Loucy (cell line): ENCODE results near the gene ZC3HAV1.
"Not testable (repeated sequence)": the region's sequence is repeated elsewhere in the genome, so short reads cannot be mapped to it uniquely, and the experiment has no call there.

Experiments used
- H2AFZ ChIP-seq: fragments of 200-600 bp; sonication (generic); 2 replicates; pipeline ENCODE4 v1.6.0; 2016; ENCODE audit warnings: antibody characterized with exemption, mild to moderate bottlenecking, low read length, moderate library complexity
- H3F3A ChIP-seq: fragments of 200-600 bp; 2 replicates; pipeline ENCODE4 v1.6.0; 2016; ENCODE audit warnings: antibody characterized with exemption, low read depth, mild to moderate bottlenecking
- H3K27me3 ChIP-seq: fragments of 200-600 bp; sonication (generic); 2 replicates; pipeline ENCODE4 v1.6.1; 2014; ENCODE audit warnings: low read length, mild to moderate bottlenecking; ENCODE audit not compliant: insufficient read depth, poor library complexity, severe bottlenecking
- H3K36me3 ChIP-seq: fragments of 200-600 bp; sonication (generic); 2 replicates; pipeline ENCODE4 v1.6.1; 2016; ENCODE audit warnings: low read length; ENCODE audit not compliant: insufficient read depth
- H3K4me1 ChIP-seq: fragments of 200-600 bp; sonication (generic); 2 replicates; pipeline ENCODE4 v1.5.1; 2014; ENCODE audit warnings: low read length, mild to moderate bottlenecking; ENCODE audit not compliant: insufficient read depth, poor library complexity, severe bottlenecking
- H3K4me2 ChIP-seq: fragments of 200-600 bp; sonication (generic); 2 replicates; pipeline ENCODE4 v1.6.0; 2014; ENCODE audit warnings: antibody characterized with exemption, low read length, low read depth, mild to moderate bottlenecking; ENCODE audit not compliant: poor library complexity, severe bottlenecking
- H3K4me3 ChIP-seq: fragments of 200-600 bp; sonication (generic); 2 replicates; pipeline ENCODE4 v1.5.1; 2014; ENCODE audit warnings: low read length, mild to moderate bottlenecking, mixed read lengths; ENCODE audit not compliant: poor library complexity, severe bottlenecking
- H3K79me2 ChIP-seq: fragments of 200-600 bp; sonication (generic); 2 replicates; pipeline ENCODE4 v1.6.1; 2014; ENCODE audit warnings: low read length; ENCODE audit not compliant: insufficient read depth
- H3K9ac ChIP-seq: fragments of 200-600 bp; sonication (generic); 2 replicates; pipeline ENCODE4 v1.6.0; 2014; ENCODE audit warnings: mild to moderate bottlenecking, low read depth, low read length, moderate library complexity; ENCODE audit not compliant: poor library complexity, severe bottlenecking
- H3K9me2 ChIP-seq: fragments of 200-600 bp; sonication (generic); replicated peaks from 2 replicates; pipeline ENCODE4 v1.6.1; 2016; ENCODE audit warnings: low read depth, low read length, mixed read lengths
- H3K9me3 ChIP-seq: fragments of 200-600 bp; sonication (generic); 2 replicates; pipeline ENCODE4 v1.6.1; 2014; ENCODE audit warnings: mild to moderate bottlenecking, antibody characterized with exemption, low read length, low read depth; ENCODE audit not compliant: insufficient read depth
- H4K20me1 ChIP-seq: fragments of 200-600 bp; sonication (generic); 2 replicates; pipeline ENCODE4 v1.6.0; 2014; ENCODE audit warnings: antibody characterized with exemption, low read length, mild to moderate bottlenecking; ENCODE audit not compliant: insufficient read depth, poor library complexity, severe bottlenecking
- CTCF ChIP-seq: fragments of 200-600 bp; sonication (generic); conservative IDR thresholded peaks from 2 replicates; pipeline ENCODE4 v1.5.1; 2014; ENCODE audit warnings: mild to moderate bottlenecking, antibody characterized with exemption, low read length
- EZH2phosphoT487 ChIP-seq: fragments of 200-600 bp; IDR thresholded peaks from 2 replicates; pipeline ENCODE4 v1.6.1; 2018; ENCODE audit warnings: antibody characterized with exemption, mild to moderate bottlenecking, moderate library complexity, borderline replicate concordance

Gene ZC3HAV1

GRCh38 chr7:139131601-139132041 is 22.1 kb upstream of the ZC3HAV1 start:
- no peak overlapping the region for H3K9ac ChIP-seq
- no peak overlapping the region for H3K4me3 ChIP-seq
- H3K27me3 ChIP-seq = no peaks in the 10 kb centered on the region
- no peaks in the 10 kb centered on the region for H3K9me2 ChIP-seq
- H3K79me2 ChIP-seq = no peaks in the 10 kb centered on the region
- TF ChIP-seq CTCF (no peak), EZH2phosphoT487 (no peak)
- no peak overlapping the region for H3K4me2 ChIP-seq
- H3K4me1 ChIP-seq = peaks cover 8% of the 10 kb centered on the region
- no peaks in the 10 kb centered on the region for H3K9me3 ChIP-seq
- H3F3A ChIP-seq = no peaks in the 10 kb centered on the region
- H2AFZ ChIP-seq = peak overlapping the region; percentile 77
- H4K20me1 ChIP-seq = no peaks in the 10 kb centered on the region
- H3K36me3 ChIP-seq = no peaks in the 10 kb centered on the region

- not testable (repeated sequence) for H3K9me2 ChIP-seq, H3K4me2 ChIP-seq, H3K79me2 ChIP-seq, H2AFZ ChIP-seq, H3K4me1 ChIP-seq, H3K9me3 ChIP-seq, H3K36me3 ChIP-seq, H3K27me3 ChIP-seq, H3K4me3 ChIP-seq, H4K20me1 ChIP-seq, H3F3A ChIP-seq, H3K9ac ChIP-seq
Observed at GRCh38 chr7:139129814-139130213, 20.3 kb upstream of the ZC3HAV1 start.

GRCh38 chr7:139127648-139128047 is 18.1 kb upstream of the ZC3HAV1 start:
- no peaks in the 10 kb centered on the region for H3K79me2 ChIP-seq
- no peaks in the 10 kb centered on the region for H3K4me1 ChIP-seq
- no peak overlapping the region for H3K4me2 ChIP-seq
- no peaks in the 10 kb centered on the region for H4K20me1 ChIP-seq
- TF ChIP-seq EZH2phosphoT487 (no peak), CTCF (peak; percentile 57)
- H3K4me3 ChIP-seq = no peak overlapping the region
- H2AFZ ChIP-seq = no peak overlapping the region
- H3K9me3 ChIP-seq = no peaks in the 10 kb centered on the region
- no peaks in the 10 kb centered on the region for H3K36me3 ChIP-seq
- H3K9ac ChIP-seq = no peak overlapping the region
- H3K27me3 ChIP-seq = no peaks in the 10 kb centered on the region
- H3F3A ChIP-seq = no peaks in the 10 kb centered on the region
- no peaks in the 10 kb centered on the region for H3K9me2 ChIP-seq

- H3K4me1 ChIP-seq = no peaks in the 10 kb centered on the region
- H3K27me3 ChIP-seq = no peaks in the 10 kb centered on the region
- no peaks in the 10 kb centered on the region for H3F3A ChIP-seq
- no peaks in the 10 kb centered on the region for H3K9me3 ChIP-seq
- H3K4me3 ChIP-seq = no peak overlapping the region
- H3K9me2 ChIP-seq = no peaks in the 10 kb centered on the region
- H2AFZ ChIP-seq = no peak overlapping the region
- no peak overlapping the region for H3K4me2 ChIP-seq
- TF ChIP-seq EZH2phosphoT487 = no peak
- TF ChIP-seq CTCF = no peak
- H4K20me1 ChIP-seq = no peaks in the 10 kb centered on the region
- H3K36me3 ChIP-seq = no peaks in the 10 kb centered on the region
- no peaks in the 10 kb centered on the region for H3K79me2 ChIP-seq
- no peak overlapping the region for H3K9ac ChIP-seq
Observed at GRCh38 chr7:139125657-139126056, 16.1 kb upstream of the ZC3HAV1 start.

GRCh38 chr7:139124995-139125394 is 15.5 kb upstream of the ZC3HAV1 start:
- H3K36me3 ChIP-seq, H3K79me2 ChIP-seq, H3K4me2 ChIP-seq, H3K4me3 ChIP-seq, H3K9ac ChIP-seq, H4K20me1 ChIP-seq, H3K9me3 ChIP-seq, H2AFZ ChIP-seq, H3K9me2 ChIP-seq, H3F3A ChIP-seq, H3K27me3 ChIP-seq, H3K4me1 ChIP-seq: not testable (repeated sequence)
